DMS114 treated with DMSO at 0.1 percent for 48 hours (cell line): Measurements from ENCODE around the gene EFCC1.
"Not testable (repeated sequence)": the region's sequence is repeated elsewhere in the genome, so short reads cannot be mapped to it uniquely, and the experiment has no call there.

Source experiments
- DNase-seq: peaks from one replicate; lab custom pipeline; 2025; ENCODE audit not compliant: unreplicated experiment; lab: John Stamatoyannopoulos, UW

The EFCC1 gene

GRCh38 chr3:129069313-129070085, 68.4 kb downstream of the EFCC1 start:
- DNase-seq: not testable (repeated sequence)

- DNase-seq: no peak
Observed at GRCh38 chr3:129070086-129070885, 69.2 kb downstream of the EFCC1 start.

GRCh38 chr3:129077222-129077621, 76.1 kb downstream of the EFCC1 start:
- DNase-seq: no peak

GRCh38 chr3:129078510-129078909, 77.4 kb downstream of the EFCC1 start:
- no peak for DNase-seq

- no peak for DNase-seq
Observed at GRCh38 chr3:129081503-129081902, 80.4 kb downstream of the EFCC1 start.

GRCh38 chr3:129082026-129082425, 80.9 kb downstream of the EFCC1 start:
- no peak for DNase-seq

- DNase-seq: no peak
Observed at GRCh38 chr3:129084501-129084900, 83.4 kb downstream of the EFCC1 start.

- DNase-seq: no peak
Observed at GRCh38 chr3:129085165-129085715, 84.1 kb downstream of the EFCC1 start.

GRCh38 chr3:129085818-129086217, 84.7 kb downstream of the EFCC1 start:
- no peak for DNase-seq

GRCh38 chr3:129087138-129087702, 86.1 kb downstream of the EFCC1 start:
- DNase-seq: no peak

- not testable (repeated sequence) for DNase-seq
Observed at GRCh38 chr3:129087904-129088303, 86.8 kb downstream of the EFCC1 start.

GRCh38 chr3:129088312-129088711, 87.2 kb downstream of the EFCC1 start:
- not testable (repeated sequence) for DNase-seq
